HG03066 (cell line): ENCODE results near the gene AKAP12.
"Not testable (repeated sequence)": the region's sequence is repeated elsewhere in the genome, so short reads cannot be mapped to it uniquely, and the experiment has no call there.

Experiments used
- ATAC-seq: cut with Tn5 transposase; IDR thresholded peaks from one replicate; pipeline ENCODE4 v1.9.1; 2021; ENCODE audit warnings: low read depth; ENCODE audit not compliant: unreplicated experiment

Gene AKAP12

GRCh38 chr6:151374036-151374683, 134.4 kb downstream of the AKAP12 start:
- ATAC-seq, result no peak

GRCh38 chr6:151375833-151376232, 136.1 kb downstream of the AKAP12 start:
- no peak for ATAC-seq

DNA sequence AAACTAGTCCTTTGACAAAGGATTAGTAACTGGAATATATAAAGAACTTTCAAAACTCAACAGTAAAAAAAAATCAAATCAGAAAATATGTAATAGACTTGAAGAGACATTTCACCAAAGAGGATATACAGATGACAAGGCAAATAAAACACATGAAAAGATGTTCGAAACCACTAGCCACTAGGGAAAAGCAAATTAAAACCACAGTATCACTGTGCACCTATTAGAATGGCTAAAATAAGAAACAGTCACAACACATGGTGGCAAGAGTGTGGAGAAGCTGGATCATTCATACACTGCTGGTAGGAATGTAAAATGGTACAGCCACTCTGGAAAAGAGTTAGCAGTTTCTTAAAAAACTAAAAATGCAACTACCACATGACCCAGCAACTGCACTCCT, 136.7 kb downstream of the AKAP12 start:
- no peak for ATAC-seq

GRCh38 chr6:151377095-151377494, 137.3 kb downstream of the AKAP12 start:
- no peak for ATAC-seq

DNA sequence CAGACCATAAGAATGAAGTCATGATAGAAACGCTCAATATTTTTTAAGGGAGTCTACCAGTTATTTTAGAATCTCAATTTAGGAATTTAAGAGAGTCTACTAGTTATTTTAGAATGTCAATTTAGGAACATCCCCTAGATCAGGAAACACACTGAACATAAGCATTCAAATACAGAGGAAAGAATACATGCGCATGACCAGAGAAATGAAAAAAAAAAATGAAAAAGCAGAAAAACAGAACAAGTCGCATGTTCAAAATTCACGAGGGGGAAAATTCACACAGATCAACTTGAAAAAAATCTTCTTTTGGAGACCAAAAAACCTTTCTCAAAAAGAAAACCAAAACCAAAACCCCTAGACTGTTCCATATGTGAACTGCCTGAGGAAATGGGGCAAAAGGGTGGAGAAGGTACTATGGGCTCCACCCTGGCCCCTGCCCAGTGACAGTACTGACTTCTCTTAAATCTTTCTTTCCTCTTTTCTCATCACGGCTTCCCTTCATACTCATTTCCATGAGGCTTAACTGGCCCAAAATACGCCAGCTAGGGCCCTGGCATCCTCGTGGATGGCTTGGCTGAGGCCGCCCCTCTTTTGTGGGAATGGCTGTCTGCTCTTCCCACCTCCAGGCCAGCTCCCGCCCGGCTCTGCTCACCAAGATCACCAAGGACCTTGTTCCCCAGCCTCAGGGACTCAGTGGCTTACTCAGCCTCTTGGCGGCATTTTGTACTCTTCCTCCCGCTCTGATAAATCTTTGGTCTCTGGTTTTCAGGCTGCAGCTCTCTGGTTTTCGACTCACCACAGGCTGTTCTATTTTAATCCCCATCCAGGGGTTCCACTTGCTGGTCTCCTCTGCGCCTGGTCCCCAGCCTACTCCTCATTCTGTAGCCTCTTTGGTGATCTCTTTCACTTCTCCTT, 140.4 kb downstream of the AKAP12 start:
- ATAC-seq, result peak; percentile 65

- ATAC-seq, result no peak
These were observed 141.1 kb downstream of the AKAP12 start for GRCh38 chr6:151380848-151381205.

DNA sequence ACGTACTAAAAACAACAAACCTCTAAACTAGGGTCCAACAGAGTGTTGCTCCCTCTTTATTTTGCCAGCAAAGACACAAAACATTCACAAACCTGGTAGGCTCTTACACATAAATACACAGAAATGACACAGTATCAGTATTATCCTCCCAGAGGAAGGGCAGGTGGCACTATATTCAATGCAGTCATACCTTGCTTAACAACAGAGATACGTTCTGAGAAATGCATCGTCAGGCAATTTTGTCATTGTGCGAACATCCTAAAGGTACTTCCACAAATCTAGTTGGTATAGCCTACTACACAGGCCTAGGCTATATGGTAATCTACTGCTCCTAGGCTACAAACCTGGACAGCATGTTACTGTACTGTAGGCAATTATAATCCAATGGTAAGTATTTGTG, 142.0 kb downstream of the AKAP12 start:
- no peak for ATAC-seq

- not testable (repeated sequence) for ATAC-seq
These were observed 142.9 kb downstream of the AKAP12 start for GRCh38 chr6:151382631-151383030.

GRCh38 chr6:151384151-151384550, 144.4 kb downstream of the AKAP12 start:
- no peak for ATAC-seq

DNA sequence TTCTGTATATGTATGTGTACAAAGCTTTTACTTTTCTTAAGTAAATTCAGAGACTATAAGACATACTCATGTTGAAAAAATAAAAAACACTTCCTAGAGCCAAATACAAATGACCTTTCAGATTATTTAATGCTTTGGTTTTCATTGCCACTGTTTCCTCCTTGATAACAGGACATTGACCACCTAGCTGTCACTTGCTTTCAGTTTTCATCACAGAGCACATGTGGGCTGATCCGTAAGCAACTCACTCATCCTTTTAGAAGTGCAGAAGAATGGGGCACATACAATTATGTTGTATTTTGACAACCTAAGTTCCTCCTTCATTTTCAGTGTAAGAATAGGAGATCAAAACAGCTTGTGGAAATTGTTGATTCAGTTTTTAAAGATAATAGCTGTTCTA, 145.4 kb downstream of the AKAP12 start:
- ATAC-seq, result no peak

DNA sequence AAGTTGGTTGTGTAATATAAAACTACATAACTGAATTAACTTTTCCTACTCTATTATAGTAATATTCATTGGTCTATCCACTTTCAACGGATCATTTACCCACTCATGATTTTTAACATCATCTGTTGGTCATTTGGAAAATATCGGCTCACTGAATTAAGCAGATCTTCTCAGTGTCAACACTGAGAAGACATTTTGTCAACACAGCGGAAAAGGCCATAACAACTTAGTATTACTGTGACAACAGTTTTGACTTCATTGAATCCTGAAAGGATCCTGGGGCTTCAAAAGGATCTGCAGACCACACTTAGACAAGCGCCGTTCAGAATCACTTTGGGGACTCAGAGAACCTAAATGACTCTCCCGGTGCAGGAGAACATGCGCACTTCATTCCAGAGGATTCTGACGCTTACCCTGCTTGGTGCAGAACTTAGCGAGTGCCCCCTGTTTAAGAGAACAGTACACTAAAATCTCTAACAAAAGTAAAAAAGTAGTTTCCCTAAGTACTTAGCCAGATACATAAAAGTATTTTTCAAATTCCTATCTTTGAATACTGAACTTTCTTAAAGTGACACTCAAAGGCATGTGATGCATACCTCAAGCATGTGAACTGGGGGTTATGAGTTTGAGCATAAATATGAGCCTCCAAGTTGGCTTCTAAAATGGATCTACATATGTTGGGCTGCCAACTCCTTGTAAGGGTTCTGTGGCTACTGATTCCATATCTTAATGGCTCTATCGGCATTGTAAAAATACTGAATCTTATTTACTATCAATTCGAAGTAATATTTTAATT, 147.6 kb downstream of the AKAP12 start:
- ATAC-seq, result no peak

GRCh38 chr6:151388236-151388635, 148.5 kb downstream of the AKAP12 start:
- no peak for ATAC-seq

GRCh38 chr6:151388997-151389617, 149.3 kb downstream of the AKAP12 start:
- ATAC-seq, result no peak

GRCh38 chr6:151389618-151390275, 150.0 kb downstream of the AKAP12 start:
- peak; percentile 52 for ATAC-seq

DNA sequence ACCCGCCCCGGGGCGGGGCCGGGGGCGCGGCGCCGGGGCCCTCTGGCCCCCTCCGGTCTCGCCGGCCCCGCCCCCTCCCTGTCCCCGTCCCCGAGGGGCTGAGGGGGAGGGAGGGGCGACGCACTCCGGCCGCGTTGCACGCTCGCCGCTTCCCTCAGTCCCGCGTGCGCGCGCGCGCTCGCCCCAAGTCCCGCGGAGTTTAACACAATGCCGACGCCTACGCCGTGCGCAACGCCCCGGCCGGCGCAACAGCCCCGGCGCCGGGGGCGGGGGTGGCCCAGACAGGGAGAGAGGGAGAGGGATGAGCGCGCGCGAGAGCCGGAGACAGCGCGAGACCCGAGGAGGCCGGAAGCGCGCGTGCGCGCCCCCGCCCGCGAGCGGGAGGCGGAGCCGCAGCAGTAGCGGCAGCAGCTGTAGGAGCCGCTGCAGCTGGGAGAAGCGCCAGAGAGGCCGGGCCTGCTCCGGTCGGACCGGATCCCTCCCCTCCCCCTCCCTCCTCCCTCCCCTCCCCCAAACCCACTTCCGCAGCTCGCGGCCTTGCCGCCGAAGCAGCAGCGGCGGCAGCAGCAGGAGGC, 150.6 kb downstream of the AKAP12 start:
- peak; percentile 78 for ATAC-seq

- peak; percentile 10 for ATAC-seq
These were observed 151.2 kb downstream of the AKAP12 start for GRCh38 chr6:151390851-151391470.

- no peak for ATAC-seq
These were observed 152.0 kb downstream of the AKAP12 start, which contains the start of gene ZBTB2 for GRCh38 chr6:151391471-151392413. Gene ZBTB2 (minus strand): TSS chr6:151391559. CDS start chr6:151373637, 17,922 bp downstream.

GRCh38 chr6:151392427-151392826, 152.7 kb downstream of the AKAP12 start:
- ATAC-seq, result no peak
